Fibroblast of villous mesenchyme (primary cell): ENCODE results near the gene SMIM14. TPM values are rescaled to one million over a fixed set of nuclear protein-coding genes. Genes with fewer than 3 reads are reported as not detected.

Source experiments
- DNase-seq: peaks from one replicate; pipeline ENCODE4 v3.0.0-alpha.2; 2010; ENCODE audit warnings: low read depth
- H3K4me3 ChIP-seq: 2 replicates; pipeline ENCODE4 v1.5.1; 2011; ENCODE audit warnings: low read depth, mild to moderate bottlenecking, low read length
- CTCF ChIP-seq: IDR thresholded peaks from 2 replicates; pipeline ENCODE4 v1.5.1; 2012; ENCODE audit warnings: low read depth, mild to moderate bottlenecking, low read length; ENCODE audit not compliant: insufficient read depth
- total RNA-seq: library from RNA; depleted of rRNA; stranded (reverse); fragments of >200 nt; gene quantifications from 2 replicates; pipeline ENCODE4 v1.2.3, GENCODE V29; 2012

SMIM14 gene
- total RNA-seq, 1 donor = 29.4 TPM

- no peak for TF ChIP-seq CTCF
- no peak overlapping the region for H3K4me3 ChIP-seq
- DNase-seq = peak; percentile 33
These were observed 29.0 kb upstream of the SMIM14 start for GRCh38 chr4:39667706-39668105.

GRCh38 chr4:39664828-39665731 is 26.4 kb upstream of the SMIM14 start:
- TF ChIP-seq CTCF = no peak
- H3K4me3 ChIP-seq = no peak overlapping the region
- DNase-seq = peak; percentile 8

DNA sequence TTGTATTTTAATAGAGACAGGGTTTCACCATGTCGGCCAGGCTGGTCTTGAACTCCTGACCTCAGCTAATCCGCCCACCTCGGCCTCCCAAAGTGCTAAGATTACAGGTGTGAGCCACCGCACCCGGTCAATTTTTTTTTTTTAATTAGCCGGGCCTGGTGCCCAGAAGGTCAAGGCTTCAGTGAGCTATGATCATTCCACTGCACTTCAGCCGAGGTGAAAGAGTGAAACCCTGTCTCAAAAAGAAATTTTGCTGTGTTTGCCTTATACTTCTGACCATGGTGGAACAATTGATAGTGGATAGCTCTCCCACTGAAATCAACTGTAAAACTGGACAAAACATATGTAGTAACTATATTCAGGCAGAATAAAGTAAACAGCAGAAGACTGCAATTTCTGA is 24.0 kb upstream of the SMIM14 start:
- TF ChIP-seq CTCF = no peak
- no peak overlapping the region for H3K4me3 ChIP-seq
- no peak for DNase-seq

- no peak for DNase-seq
- no peak for TF ChIP-seq CTCF
- H3K4me3 ChIP-seq = no peak overlapping the region
These were observed 22.1 kb upstream of the SMIM14 start for GRCh38 chr4:39660757-39661156.

GRCh38 chr4:39660045-39660444 is 21.4 kb upstream of the SMIM14 start:
- H3K4me3 ChIP-seq = no peak overlapping the region
- no peak for DNase-seq
- no peak for TF ChIP-seq CTCF

DNA sequence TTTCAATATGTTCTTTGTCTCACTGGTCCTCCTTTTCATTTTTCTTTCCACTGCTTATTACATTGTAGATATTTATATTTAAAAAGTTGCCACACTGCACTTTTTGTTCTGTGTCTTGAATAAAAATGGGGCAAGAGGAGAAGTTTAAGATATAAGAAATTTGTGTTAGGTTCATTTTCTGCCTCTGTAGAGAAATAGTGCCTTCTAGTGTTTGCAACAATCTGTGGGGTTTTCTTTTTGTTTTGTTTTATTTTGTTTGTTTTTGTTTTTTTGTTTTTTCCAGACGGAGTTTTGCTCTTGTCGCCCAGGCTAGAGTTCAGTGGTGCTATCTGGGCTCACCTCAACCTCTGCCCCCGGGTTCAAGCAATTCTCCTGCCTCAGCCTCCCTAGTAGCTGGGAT is 20.1 kb upstream of the SMIM14 start:
- DNase-seq = peak; percentile 25
- peak; percentile 58 for TF ChIP-seq CTCF
- H3K4me3 ChIP-seq = no peak overlapping the region
